Camera-type eye (tissue), 1 donor: ENCODE results near the gene HSD17B2. TPM values are rescaled to one million over a fixed set of nuclear protein-coding genes. Genes with fewer than 3 reads are reported as not detected.

Experiments
- total RNA-seq: library from RNA; depleted of rRNA; stranded (reverse); fragments of >200 nt; gene quantifications from one replicate; pipeline ENCODE4 v1.2.3, GENCODE V29; 2014

HSD17B2 gene, protein sequence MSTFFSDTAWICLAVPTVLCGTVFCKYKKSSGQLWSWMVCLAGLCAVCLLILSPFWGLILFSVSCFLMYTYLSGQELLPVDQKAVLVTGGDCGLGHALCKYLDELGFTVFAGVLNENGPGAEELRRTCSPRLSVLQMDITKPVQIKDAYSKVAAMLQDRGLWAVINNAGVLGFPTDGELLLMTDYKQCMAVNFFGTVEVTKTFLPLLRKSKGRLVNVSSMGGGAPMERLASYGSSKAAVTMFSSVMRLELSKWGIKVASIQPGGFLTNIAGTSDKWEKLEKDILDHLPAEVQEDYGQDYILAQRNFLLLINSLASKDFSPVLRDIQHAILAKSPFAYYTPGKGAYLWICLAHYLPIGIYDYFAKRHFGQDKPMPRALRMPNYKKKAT
- 34.0 TPM for total RNA-seq

DNA sequence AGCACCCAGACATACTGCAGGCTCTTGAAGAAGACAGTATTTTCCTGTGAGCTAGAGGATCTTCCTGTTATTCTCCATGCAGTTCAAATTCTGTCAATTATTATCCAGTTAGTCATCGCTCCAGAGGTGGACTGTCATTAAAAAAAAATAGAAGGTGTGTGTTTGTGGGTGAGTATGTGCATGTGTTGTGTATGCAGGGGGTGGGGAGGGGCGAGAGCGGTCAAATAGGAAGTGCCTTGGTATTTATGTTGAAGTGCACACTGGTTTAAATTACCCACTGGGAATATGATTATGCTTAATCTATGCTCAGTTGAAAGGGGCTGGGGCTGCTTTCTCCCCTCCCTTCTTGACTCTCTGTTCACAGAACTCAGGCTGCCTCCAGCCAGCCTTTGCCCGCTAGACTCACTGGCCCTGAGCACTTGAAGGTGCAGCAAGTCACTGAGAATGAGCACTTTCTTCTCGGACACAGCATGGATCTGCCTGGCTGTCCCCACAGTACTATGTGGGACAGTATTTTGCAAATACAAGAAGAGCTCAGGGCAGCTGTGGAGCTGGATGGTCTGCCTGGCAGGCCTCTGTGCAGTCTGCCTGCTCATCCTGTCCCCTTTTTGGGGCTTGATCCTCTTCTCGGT lies at the start of gene HSD17B2:
Gene HSD17B2 (plus strand): TSS at position 273 of the 632 bp plus-strand sequence. CDS start 172 bp downstream, at position 445.

GRCh38 chr16:82011199-82011641 lies 23.8 kb upstream of the HSD17B2 start, which contains the start of gene SDR42E1:
TSS of gene SDR42E1 (minus strand) at chr16:82011470. CDS start at chr16:82000858, 10,612 bp downstream.

Other genes starting within 250 kb of the HSD17B2 start
- gene SDR42E1, start 23.8 kb upstream of the HSD17B2 start, total RNA-seq = 3.1 TPM
- 45.2 TPM for gene MPHOSPH6, start 135.0 kb downstream of the HSD17B2 start, total RNA-seq